ENCODE measurements around the gene AHRR. TPM values are rescaled to one million over a fixed set of nuclear protein-coding genes. Genes with fewer than 3 reads are reported as not detected.

Gene AHRR
- total RNA-seq, 1 experiment from 2014 or later, result 2.2 TPM

DNA sequence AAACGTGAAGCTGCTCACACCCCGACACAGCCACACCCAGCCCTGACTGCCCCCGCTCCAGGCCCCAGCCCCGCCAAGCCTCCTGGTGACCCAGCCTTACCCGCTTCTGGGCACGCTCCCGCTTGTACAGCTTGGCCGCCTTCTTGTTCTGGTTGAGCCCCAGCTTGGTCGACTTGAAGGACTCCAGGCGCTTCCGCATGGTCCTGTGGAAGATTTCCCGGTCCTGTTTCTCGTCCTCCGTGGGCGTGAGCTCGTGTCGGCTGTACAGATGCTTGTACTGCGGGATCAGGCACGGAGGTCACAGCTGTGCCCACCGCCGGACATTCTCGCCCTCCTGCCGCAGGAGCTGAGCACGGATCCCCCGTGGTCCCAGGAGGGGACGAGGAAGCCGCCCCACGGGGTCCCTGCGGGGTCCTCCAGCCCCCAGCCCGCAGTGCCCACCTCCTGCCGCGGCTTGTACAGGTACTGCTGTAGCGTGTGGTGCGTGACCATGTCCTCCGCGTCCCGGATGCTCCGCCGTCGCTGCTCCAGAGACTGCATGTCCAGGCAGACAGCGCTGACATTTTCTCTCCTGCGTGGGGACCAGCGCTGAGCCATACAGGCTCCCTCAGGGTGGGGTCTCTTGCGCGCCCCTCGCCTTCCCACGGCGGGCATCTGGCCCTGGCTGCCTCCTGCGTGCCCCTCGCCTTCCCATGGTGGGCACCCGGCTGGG is 154.7 kb downstream of the AHRR start:
- Histone ChIP-seq H4K5ac (ENCODE audit: insufficient read length, low read depth, low read length) (no peak overlapping the region), H3K79me1 (ENCODE audit: insufficient read depth, low read depth, low read length, poor library complexity, severe bottlenecking) (no peaks in the 10 kb centered on the region), H2AFZ (ENCODE audit: low read length) (no peak overlapping the region), H3K27me3 (ENCODE audit: insufficient read depth, low read length) (peaks cover 25% of the 10 kb centered on the region; the same call in 1 of the 2 replicates), H3K9me3 (ENCODE audit: control insufficient read depth, low read depth, low read length) (no peaks in the 10 kb centered on the region), H3K79me2 (ENCODE audit: insufficient read depth, low read length) (no peaks in the 10 kb centered on the region), H2BK20ac (ENCODE audit: low read depth, low read length, poor library complexity, severe bottlenecking) (no peak overlapping the region), H3T11ph (ENCODE audit: low read length) (no peak overlapping the region), H2BK120ac (ENCODE audit: low read depth, low read length, poor library complexity, severe bottlenecking) (no peak overlapping the region), H3K56ac (ENCODE audit: insufficient read length, low read depth, low read length) (no peak overlapping the region), H2BK15ac (ENCODE audit: low read depth, low read length) (no peak overlapping the region), H4K20me1 (ENCODE audit: control insufficient read depth, insufficient read depth, insufficient read length) (no peaks in the 10 kb centered on the region), H3K4me2 (ENCODE audit: insufficient read depth, insufficient read length, low read length) (no peak overlapping the region), H4K91ac (ENCODE audit: insufficient read length, low read depth, low read length) (no peak overlapping the region), H3K14ac (ENCODE audit: insufficient read depth, low read length) (no peak overlapping the region; the same call in 1 of the 2 replicates), H3K9ac (ENCODE audit: extremely low read depth, insufficient read length, low read length) (no peak overlapping the region), H3K23ac (ENCODE audit: insufficient read length, low read depth, low read length) (no peak overlapping the region), H3K4me1 (ENCODE audit: insufficient read depth, low read length) (no peaks in the 10 kb centered on the region), H3K4ac (ENCODE audit: low read depth, low read length) (no peak overlapping the region), H2BK5ac (ENCODE audit: insufficient read length, low read length) (no peak overlapping the region), H3K27ac (ENCODE audit: insufficient read length, low read depth, low read length) (no peak overlapping the region), H2BK12ac (ENCODE audit: insufficient read length, low read depth, low read length) (no peak overlapping the region), H4K8ac (replicated peaks; ENCODE audit: insufficient read length, low read depth, low read length) (no peak overlapping the region), H3K23me2 (ENCODE audit: insufficient read length, low read depth, low read length, poor library complexity, severe bottlenecking) (peaks cover 16% of the 10 kb centered on the region), H3K18ac (ENCODE audit: insufficient read length, low read depth, low read length) (no peak overlapping the region), H2AK5ac (ENCODE audit: insufficient read length, low read length) (no peak overlapping the region)
- no peak for DNase-seq
- Mint-ChIP-seq H3K4me1 (peaks cover 7 to 11% of the 10 kb centered on the region in 2 experiments), H3K9me3 (no peaks in the 10 kb centered on the region), H3K36me3 (ENCODE audit: insufficient read depth in 1 of 3, low read depth in 3 of 3) (no peaks in the 10 kb centered on the region), H3K27ac (no peak overlapping the region), H3K4me3 (no peak overlapping the region), H3K27me3 (ENCODE audit: low read depth) (peaks cover 47% of the 10 kb centered on the region)
- no peak for TF ChIP-seq CTCF (conservative IDR thresholded peaks at IDR 0.05)
- no CpG with 5 or more reads among the region's 51 CpGs for WGBS (ENCODE audit: extremely low coverage, insufficient read length, low lambda C conversion rate)
